ENCODE data around the gene HTRA3.

DNA sequence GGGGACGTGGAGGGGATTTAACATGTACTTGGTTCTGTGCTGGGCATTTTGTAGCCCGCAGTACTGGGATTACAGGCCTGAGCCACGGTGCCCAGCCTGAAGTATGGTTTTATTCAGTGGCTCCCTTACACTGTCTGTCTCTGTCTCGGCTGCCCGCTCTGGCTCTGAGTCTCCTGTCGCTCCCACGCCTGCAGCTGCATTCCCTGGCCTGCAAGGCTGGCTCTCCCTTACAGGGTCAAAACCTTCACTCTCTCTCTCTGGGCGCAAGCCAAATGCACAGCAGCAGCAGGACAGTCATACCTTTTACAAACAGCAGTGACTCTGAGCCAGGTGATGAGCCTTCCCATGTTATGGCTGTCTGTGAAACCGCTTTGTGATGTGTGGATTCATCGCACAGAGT is 72.1 kb downstream of the HTRA3 start:
- TF ChIP-seq EZH2phosphoT487 (IDR thresholded peaks at IDR 0.05; ENCODE audit: borderline replicate concordance, low read depth, low read length) (no peak), CTCF (conservative IDR thresholded peaks at IDR 0.05; ENCODE audit: low read length) (no peak)
